Uterus (tissue), 2 donors: ENCODE measurements around the gene KLHL17.

ENCODE experiments used
- CTCF ChIP-seq, 4 experiments: fragments of 200-600 bp in 2 of 4; fragments of 450-650 bp in 2 of 4; sonication (generic) in 2 of 4; IDR thresholded peaks; one replicate each; pipeline ENCODE4 v1.5.1; 2016 to 2019; ENCODE audit warnings: antibody characterized with exemption in 4 of 4, mild to moderate bottlenecking in 2 of 4, moderate library complexity in 1 of 4
- POLR2A ChIP-seq, 2 donors: fragments of 450-650 bp; IDR thresholded peaks; one replicate each; pipeline ENCODE4 v1.6.1; 2016; ENCODE audit warnings: antibody characterized with exemption in 2 of 2, mild to moderate bottlenecking in 1 of 2, moderate library complexity in 1 of 2

GRCh38 chr1:920010-920409 is 40.4 kb upstream of the KLHL17 start:
- no peak for TF ChIP-seq CTCF (IDR thresholded peaks at IDR 0.05)
- no peak for TF ChIP-seq POLR2A (IDR thresholded peaks at IDR 0.05)
